HG03280 (cell line): Measurements from ENCODE around the gene CENPE.
"Not testable (repeated sequence)": the region's sequence is repeated elsewhere in the genome, so short reads cannot be mapped to it uniquely, and the experiment has no call there.

Experiments used
- ATAC-seq: cut with Tn5 transposase; IDR thresholded peaks from one replicate; pipeline ENCODE4 v1.9.1; 2021; ENCODE audit warnings: mild to moderate bottlenecking, moderate library complexity; ENCODE audit not compliant: unreplicated experiment

Gene CENPE, protein sequence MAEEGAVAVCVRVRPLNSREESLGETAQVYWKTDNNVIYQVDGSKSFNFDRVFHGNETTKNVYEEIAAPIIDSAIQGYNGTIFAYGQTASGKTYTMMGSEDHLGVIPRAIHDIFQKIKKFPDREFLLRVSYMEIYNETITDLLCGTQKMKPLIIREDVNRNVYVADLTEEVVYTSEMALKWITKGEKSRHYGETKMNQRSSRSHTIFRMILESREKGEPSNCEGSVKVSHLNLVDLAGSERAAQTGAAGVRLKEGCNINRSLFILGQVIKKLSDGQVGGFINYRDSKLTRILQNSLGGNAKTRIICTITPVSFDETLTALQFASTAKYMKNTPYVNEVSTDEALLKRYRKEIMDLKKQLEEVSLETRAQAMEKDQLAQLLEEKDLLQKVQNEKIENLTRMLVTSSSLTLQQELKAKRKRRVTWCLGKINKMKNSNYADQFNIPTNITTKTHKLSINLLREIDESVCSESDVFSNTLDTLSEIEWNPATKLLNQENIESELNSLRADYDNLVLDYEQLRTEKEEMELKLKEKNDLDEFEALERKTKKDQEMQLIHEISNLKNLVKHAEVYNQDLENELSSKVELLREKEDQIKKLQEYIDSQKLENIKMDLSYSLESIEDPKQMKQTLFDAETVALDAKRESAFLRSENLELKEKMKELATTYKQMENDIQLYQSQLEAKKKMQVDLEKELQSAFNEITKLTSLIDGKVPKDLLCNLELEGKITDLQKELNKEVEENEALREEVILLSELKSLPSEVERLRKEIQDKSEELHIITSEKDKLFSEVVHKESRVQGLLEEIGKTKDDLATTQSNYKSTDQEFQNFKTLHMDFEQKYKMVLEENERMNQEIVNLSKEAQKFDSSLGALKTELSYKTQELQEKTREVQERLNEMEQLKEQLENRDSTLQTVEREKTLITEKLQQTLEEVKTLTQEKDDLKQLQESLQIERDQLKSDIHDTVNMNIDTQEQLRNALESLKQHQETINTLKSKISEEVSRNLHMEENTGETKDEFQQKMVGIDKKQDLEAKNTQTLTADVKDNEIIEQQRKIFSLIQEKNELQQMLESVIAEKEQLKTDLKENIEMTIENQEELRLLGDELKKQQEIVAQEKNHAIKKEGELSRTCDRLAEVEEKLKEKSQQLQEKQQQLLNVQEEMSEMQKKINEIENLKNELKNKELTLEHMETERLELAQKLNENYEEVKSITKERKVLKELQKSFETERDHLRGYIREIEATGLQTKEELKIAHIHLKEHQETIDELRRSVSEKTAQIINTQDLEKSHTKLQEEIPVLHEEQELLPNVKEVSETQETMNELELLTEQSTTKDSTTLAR (N-terminal part only)

DNA sequence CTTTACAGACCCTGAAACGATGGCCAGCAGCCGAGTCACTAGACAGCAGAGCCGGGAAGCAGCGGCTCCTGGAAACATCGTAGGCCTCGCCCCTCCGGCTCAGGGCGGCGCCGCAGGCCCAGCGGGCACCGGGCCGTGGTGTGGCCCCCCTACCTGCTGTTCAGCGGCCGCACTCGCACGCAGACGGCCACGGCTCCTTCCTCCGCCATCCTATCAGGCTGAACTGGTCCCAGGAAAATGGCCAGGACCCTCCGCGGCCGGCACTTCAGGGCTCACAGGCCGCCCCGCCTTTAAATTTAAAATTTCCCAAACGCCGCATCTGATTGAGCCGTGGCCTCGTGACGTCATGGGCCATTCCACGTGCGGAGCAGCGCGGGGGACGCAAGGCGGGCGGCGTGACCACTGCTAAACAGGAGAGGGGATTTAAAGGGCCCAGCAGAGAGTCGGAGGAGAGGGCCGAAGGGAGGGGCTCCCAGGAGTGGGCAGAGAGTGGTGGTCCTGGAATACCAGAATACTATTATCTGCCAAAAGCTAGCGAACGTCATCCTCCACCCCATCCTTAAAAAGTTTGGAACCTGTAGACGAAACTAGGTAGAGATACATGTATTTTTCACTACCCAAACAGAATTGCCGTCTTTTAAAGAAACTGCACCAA, at the start of gene CENPE:
Gene CENPE (minus strand): TSS at position 233 of the 655 bp plus-strand sequence. CDS start 24 bp downstream, at position 209.
- peak; percentile 96 for ATAC-seq

DNA sequence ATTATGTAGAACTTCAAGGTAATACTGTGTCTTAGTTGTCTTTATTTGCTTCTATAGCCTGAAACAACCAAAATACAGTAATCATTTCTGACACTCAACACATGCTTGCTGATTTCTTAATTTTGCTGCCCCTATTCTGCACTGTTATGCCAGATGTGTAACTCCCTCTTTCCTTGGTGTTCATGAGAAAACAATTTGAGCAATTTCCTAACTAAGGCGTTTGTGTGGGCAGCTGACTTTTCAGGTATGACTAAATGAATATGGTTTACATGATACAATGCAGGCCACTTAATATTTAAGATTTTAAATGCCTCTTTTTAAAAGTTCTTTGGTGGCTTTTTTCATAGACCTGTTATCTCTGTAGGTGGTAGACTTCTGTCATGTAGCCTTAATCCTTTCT, 46.1 kb upstream of the CENPE start:
- ATAC-seq, result no peak

- ATAC-seq, result not testable (repeated sequence)
Observed at GRCh38 chr4:103230938-103231337, 32.8 kb upstream of the CENPE start.

DNA sequence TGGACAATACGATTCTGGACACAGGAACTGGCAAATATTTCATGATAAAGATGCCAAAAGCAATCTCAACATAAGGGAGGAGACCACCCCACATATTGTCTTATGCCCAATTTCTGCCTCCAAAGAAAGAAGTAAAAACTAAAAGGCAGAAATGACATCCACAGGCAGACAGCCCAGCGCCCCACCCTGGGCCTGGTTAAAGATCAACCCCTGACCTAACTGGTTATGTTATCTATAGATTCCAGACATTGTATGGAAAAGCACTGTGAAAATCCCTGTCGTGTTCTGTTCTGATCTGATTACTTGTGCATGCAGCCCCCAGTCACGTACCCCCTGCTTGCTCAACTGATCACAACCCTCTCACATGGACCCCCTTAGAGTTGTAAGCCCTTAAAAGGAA, 25.4 kb upstream of the CENPE start:
- not testable (repeated sequence) for ATAC-seq

DNA sequence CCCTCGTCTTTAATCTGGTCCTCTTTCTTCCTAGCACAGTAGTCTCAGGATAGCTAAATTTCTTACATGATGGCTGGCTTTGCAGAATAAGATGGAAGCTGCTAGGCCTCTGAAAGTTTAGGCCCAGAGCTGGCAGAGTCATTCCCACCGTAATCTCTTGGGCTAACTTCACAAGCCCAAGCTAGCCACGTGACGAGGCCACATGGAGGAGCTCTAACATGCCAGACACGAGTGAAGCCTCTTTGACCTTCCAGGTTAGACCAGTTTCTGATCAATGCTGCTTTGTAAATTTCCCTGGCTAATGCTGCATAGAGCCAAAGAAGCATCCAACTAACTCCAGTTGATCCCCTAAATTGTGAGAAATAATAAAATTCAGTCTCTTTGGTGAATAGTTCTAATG, 9.5 kb upstream of the CENPE start:
- no peak for ATAC-seq

DNA sequence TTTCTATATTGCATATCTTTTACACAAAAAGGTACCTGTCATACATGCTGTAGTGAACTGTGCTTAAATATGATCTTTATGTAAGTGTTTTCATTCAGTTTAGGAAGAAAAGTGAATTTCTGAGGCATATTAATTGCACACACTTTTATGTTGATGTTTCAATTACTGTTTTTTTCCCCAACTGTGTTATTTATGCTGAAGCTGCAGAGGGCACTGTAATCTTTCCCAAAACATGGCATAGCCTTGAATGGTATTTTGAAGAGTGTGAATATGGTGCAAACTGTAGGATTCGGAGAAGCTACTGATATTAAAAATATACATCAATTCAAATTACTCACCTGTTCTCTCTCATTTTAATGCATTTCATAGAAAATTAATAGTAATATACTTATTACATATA, 6.0 kb upstream of the CENPE start:
- no peak for ATAC-seq

DNA sequence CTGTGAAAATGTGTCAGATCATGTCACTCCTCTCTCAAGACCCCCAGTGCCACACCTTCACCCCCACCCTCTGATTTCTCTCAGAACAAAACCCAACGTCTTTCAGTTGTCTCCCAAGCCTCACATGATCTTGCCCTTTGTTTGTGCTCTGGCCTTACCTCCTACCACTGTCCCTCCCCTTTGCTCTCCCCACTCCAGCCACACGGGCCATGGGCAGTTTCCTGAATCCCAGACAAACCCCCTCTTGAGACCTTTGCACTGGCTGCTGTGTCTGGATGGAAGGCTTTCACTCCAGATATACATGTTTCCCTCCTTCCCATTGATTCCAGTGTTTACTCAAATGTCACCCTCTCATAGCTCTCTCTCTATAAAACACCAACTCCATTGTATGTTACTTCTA, 3.6 kb upstream of the CENPE start:
- ATAC-seq, result no peak

- no peak for ATAC-seq
Observed at GRCh38 chr4:103201253-103201652, 3.1 kb upstream of the CENPE start.

DNA sequence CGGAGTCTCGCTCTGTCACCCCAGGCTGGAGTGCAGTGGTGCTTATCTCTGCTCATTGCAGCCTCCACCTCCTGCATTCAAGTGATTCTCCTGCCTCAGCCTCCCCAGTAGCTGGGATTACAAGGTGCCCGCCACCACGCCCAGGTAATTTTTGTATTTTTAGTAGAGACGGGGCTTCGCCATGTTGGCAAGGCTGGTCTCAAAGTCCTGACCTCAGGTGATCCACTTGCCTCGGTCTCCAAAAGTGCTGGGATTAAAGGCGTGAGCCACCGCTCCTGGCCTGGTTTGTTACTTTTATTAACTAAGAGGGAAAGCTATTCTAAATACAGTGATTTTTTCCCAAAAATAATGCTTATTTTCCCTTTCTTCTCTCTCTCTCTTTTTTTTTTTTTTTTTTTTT, 866 bp upstream of the CENPE start:
- no peak for ATAC-seq

DNA sequence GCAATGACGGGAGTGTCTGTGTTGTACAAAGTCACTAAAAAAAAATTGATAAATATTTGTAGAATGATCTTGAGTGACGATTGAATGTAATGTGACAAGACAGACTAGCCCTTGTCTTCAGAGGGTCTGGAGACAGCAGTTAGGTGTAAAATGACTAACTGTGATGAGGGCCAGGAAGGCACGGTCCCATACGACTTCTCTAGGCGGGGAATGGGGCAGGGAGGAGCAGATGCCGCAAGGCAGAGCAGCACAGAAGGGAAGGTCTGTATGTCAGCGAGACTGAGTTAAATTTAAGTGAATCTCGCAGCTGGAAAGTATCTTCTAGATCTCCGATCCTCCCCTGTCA, 405 bp downstream of the CENPE start:
- ATAC-seq, result peak; percentile 35

- no peak for ATAC-seq
Observed at GRCh38 chr4:103193457-103193856, 4.7 kb downstream of the CENPE start.

DNA sequence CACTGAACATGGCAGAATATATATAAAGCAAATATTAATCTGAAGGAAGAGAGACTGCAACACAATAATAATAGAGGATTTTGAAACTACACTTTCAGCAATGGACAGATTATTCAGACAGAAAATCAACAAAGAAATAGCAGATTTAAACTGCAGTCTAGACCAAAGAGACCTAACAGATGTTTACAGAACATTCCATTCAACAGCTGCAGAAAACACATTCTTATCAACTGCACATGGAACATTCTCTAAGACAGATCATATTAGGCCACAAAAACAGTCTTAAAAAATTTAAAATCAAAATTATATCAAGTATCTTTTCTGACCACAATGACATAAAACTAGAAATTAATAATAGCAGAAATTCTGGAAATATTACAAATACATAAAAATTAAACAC, 27.1 kb downstream of the CENPE start:
- no peak for ATAC-seq

- not testable (repeated sequence) for ATAC-seq
Observed at GRCh38 chr4:103169750-103170149, 28.4 kb downstream of the CENPE start.

- no peak for ATAC-seq
Observed at GRCh38 chr4:103168993-103169392, 29.1 kb downstream of the CENPE start.

DNA sequence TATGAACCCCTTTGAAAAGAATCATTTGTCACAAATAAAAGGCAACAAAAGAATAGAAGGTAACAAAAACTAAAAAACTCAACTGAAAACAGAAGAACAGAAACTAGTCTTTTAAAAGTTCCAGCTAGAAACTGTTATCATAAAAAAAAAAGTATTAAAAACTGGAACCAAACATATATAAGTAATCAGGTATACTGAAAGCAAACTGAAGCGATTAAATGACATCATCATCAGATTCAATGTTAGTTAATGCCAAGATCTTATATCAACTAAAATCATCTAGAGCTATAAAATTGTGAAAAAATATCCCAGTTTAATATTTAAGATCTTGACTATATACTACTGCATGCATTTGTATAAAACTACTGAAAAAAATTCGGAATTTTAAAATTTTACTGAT, 36.0 kb downstream of the CENPE start:
- ATAC-seq, result no peak

DNA sequence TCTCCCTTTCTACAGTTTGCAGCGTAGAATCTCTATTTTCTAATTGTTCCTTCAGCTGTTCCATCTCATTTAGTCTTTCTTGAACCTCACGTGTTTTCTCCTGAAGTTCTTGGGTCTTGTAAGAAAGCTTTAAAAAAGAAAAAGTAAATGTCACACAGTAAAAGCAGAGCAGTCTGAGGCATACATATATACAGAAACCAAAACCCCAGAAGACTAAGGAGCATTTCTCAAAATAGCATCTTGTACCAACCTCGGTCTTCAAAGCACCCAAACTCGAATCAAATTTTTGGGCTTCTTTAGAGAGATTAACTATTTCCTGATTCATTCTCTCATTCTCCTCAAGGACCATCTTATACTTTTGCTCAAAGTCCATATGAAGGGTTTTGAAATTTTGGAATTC, 39.4 kb downstream of the CENPE start:
- no peak for ATAC-seq

DNA sequence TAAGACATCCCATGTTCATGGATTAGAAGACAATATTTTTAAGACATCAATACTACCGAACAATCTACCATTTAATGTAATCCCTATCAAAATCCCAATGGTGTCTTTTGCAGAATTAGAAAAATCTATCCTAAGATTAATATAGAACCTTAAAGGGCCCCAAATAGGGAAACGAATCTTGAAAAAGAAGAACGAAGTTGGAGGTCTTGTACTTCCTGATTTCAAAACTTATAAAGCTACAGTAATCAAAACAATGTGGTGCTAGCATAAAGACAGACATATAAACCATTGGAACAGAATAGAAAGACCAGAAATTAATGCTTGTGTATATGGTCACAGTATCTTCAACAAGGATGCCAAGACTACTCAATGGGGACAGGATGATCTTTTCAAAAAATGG, 42.0 kb downstream of the CENPE start:
- no peak for ATAC-seq

- ATAC-seq, result no peak
Observed at GRCh38 chr4:103152381-103152780, 45.8 kb downstream of the CENPE start.

DNA sequence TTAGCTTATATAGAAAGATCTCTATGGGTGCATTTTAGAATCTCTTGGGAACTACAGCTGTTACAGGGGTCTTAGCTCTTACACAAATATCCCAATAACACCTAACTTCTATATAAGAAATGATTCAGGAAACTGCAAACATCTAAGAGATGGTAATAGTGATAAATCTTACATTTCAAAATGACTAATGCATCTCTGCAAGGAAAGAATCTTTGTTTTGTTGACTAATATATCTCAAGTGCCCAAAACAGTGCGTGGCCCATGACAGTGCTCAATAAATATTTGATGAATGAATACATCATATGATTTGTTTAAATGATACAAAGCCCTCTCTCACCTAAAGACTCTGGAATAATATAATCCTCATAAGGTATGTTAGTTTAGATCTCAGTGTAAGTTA, 47.5 kb downstream of the CENPE start:
- no peak for ATAC-seq

GRCh38 chr4:103144926-103145325, 53.2 kb downstream of the CENPE start:
- no peak for ATAC-seq

- ATAC-seq, result no peak
Observed at GRCh38 chr4:103137446-103137827, 60.7 kb downstream of the CENPE start.
